Activated naive CD4-positive, alpha-beta T cell treated with anti-CD3 and anti-CD28 coated beads, Interleukin-2, amount 10 ng/mL, durations not matched to agents 5 hours and 36 hours (primary cell): ENCODE data around the gene NEIL1. TPM values are rescaled to one million over a fixed set of nuclear protein-coding genes. Genes with fewer than 3 reads are reported as not detected.

Source experiments
- microRNA-seq: library from miRNA; unstranded; fragments of <30 nt; microRNA quantifications from one replicate; pipeline ENCODE4 v1.2.0, GENCODE V29; 2022; ENCODE audit warnings: borderline microRNAs expressed, borderline replicate concordance
- total RNA-seq, 2 experiments: library from RNA; stranded (reverse); gene quantifications; one replicate each; pipeline ENCODE4 v1.2.3, GENCODE V29; 2021

The NEIL1 gene, protein sequence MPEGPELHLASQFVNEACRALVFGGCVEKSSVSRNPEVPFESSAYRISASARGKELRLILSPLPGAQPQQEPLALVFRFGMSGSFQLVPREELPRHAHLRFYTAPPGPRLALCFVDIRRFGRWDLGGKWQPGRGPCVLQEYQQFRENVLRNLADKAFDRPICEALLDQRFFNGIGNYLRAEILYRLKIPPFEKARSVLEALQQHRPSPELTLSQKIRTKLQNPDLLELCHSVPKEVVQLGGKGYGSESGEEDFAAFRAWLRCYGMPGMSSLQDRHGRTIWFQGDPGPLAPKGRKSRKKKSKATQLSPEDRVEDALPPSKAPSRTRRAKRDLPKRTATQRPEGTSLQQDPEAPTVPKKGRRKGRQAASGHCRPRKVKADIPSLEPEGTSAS
- 10 to 100 TPM; 16.1 to 19.5 TPM for total RNA-seq

DNA sequence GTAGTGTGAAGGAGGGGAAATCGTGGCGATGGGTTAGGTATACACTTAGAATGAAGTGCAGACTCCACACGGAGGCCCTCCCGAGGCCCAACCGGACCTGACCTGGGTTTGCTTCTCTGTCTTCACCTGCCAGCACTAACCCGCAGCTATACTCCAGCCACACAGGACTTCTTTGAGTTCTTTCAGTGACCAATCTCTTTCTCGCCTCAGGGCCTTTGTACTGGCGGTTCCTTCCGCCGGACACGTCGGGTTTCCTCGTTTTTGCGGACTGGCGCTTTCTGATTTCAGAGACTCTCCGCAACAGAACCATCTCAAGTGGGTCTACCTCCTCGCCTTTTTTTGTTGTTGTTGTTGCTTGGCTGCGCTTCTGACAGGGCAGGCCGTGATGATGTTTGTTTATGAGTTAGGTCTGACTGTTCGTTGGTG is at the start of gene NEIL1:
NEIL1 (plus strand) TSS at position 244 of the 426 bp plus-strand sequence. CDS start 1,867 bp downstream, outside the sequence.

DNA sequence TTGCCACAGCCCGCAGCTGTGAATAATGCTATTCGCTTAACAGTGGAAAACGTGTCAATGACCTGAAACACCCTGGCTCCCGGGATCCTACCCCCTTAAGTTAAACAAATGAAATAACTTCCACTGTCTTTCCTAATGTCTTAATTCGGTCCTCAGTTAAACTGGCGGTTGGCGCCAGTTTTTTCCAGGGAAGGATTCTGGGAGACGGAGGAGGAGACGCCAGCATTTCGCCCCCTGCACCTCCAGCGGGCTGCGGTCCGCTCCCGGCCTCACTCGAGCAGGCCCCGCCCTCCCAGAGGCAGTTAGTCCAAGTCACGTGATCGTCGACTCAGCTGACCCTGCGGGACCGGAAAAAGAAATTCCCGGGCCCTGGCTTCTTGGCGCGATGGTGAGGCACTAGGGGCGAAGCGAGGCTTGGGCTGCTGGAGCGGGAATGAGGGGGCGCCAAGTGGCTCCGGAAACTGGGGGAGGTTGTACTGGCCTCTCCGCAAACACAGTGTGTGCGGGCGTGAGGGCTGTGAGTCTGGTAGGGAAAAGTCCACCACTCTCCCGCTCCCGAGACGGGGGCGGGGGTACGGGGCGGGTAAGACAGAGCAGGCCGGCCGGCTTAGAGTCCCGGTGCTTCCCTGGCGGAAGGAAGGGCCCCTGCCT is 11.0 kb upstream of the NEIL1 start, which contains the start of gene COMMD4:
COMMD4 (plus strand) TSS at position 359 of the 651 bp plus-strand sequence; CDS start at position 386, 27 bp downstream.

DNA sequence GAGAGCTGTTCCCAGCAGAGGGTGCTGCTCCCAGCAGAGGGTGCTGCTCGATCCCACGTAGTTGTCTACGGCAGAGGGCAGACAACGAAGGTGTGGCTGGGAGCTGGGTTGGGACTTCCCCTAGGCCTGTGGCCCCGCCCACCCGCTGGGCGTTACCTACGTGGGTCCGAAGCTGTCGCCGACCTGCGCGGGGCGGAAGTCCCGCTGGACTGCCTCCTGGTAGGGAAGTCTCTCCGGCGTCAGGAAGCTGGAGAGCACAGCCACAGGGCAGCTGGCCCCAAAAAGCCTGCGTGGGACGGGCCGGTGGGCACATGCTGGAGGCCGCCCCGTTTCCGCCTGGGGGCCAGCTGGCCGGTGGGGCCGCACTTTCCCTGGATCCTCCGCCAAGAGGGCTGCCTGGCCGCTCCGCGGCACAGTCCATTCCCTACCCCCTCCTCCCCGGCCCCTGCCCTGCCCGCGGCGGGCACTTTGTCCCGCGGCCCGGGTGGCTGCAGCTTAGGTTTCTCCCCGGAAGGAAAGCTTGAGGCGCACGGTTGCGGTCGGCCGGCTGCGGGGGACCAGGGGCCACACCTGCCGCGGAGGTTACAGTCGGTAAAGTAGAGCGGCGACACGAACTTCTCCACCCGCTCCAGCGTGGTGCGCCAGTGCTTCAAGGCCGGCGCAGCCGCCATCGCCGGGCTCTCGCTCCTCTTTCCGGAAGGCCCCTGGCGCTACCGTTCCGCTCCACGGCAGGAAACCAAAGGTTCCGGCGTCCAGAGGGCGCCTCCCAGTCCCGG is 21.3 kb downstream of the NEIL1 start, which contains the start of gene MAN2C1:
MAN2C1 (minus strand) TSS at position 695 of the 776 bp plus-strand sequence; CDS start at position 671, 24 bp downstream.

Small RNA genes lying within 50 kb of the gene (microRNA-seq; reads per million reads assigned to microRNA genes)
- not detected for gene MIR631

Other genes with a start within 250 kb of the NEIL1 start
- gene C15orf39, start 145.2 kb upstream of the NEIL1 start, total RNA-seq: 10 to 100 TPM; 43.0 to 47.1 TPM
- not detected for gene GOLGA6C, start 88.7 kb upstream of the NEIL1 start, total RNA-seq
- not detected for gene GOLGA6D, start 64.2 kb upstream of the NEIL1 start, total RNA-seq
- 10 to 100 TPM; 83.3 to 88.9 TPM for gene COMMD4, start 11.0 kb upstream of the NEIL1 start, total RNA-seq
- 100 to 1,000 TPM; 217 to 223 TPM for gene MAN2C1, start 21.6 kb downstream of the NEIL1 start, total RNA-seq
- 100 to 1,000 TPM in 1 of 2 experiments, 10 to 100 TPM in 1; 91.4 to 102 TPM for gene SIN3A, start 104.7 kb downstream of the NEIL1 start, total RNA-seq
- gene PTPN9, start 232.3 kb downstream of the NEIL1 start, total RNA-seq: 10 to 100 TPM; 33.5 to 34.3 TPM